ENCODE measurements around the gene HIPK1.
"Not testable (repeated sequence)": the region's sequence is repeated elsewhere in the genome, so short reads cannot be mapped to it uniquely, and the experiment has no call there.

Gene HIPK1

DNA sequence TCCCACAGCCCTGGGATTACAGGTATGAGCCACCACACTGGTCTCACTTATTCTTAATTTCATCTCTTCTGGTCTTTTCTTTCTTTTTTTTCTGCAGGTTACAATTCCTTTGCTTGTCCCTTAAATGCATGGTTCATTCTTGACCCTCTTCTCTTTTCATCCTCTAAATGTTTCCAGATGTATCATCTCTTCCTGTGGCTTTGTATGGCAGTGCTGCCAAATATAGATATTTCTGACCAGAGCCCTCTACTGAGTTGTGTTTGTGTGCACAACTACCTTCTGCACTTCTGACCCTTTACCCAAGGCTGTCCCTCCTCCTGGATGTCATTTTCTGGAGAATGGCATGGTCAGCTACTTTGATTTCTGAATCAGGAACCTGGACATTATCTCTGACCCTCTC, 82.7 kb downstream of the HIPK1 start:
- no peak for DNase-seq (ENCODE audit: low read depth)

DNA sequence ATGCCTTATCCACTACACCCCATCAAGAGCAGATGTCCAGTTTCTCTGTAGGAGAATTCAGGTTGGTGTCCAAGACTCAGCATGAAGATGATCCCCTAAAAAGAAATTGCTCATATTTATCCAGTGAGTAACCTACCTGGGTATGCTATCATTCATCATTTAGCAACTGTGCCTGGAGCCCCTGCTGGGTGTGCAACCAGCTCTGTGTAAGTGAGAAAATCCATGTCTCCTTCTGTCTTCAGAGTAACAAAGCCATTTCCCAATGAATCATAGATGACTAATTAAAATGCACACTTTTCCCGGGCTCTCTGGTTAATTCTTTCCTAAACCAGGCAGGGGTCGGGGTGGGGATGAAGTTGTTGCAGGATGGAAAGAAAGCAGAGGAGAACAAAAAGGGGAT, 86.0 kb downstream of the HIPK1 start:
- DNase-seq (ENCODE audit: low read depth), result no peak

DNA sequence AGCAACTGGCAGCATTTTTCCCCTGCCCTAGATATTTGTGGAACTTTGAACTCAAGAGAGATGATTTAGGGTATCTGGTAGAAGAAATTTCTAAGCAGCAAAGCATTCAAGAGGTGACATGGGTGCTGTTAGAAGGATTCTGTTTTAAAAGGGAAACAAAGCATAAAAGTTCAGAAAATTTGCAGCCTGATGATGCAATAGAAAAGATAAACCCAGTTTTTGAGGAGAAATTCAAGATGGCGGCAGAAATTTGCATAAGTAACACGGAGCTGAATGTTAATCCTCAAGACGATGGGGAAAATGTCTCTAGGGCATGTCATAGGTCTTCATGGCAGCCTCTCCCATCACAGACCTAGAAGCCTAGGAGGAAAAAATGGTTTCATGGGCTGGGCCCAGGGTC, 90.6 kb downstream of the HIPK1 start:
- not testable (repeated sequence) for DNase-seq (ENCODE audit: low read depth)

DNA sequence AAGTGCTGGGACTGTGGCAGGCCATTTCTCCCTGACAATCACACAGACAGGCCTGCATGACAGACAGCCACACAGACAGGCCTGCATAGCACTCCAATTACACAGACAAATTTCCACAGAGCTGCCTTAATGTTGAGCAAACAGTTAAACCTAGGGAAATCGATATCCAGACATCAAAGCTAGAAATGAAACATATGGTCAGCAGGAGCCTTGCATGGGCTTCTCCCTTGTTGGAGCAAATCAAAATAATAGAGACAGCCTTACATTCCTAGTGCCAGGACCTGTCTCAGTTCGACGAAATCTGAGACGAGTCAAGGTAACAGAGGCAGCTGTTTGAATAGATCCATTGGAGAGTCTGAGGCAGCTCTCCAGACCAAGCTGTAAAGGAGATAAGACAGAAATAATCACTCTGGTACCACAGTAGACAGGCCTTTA, 92.6 kb downstream of the HIPK1 start:
- no peak for DNase-seq (ENCODE audit: low read depth)

GRCh38 chr1:114022877-114023276, 93.8 kb downstream of the HIPK1 start:
- no peak for DNase-seq (ENCODE audit: low read depth)

- no peak for DNase-seq (ENCODE audit: low read depth)
Measured at GRCh38 chr1:114023377-114023776, 94.3 kb downstream of the HIPK1 start.

DNA sequence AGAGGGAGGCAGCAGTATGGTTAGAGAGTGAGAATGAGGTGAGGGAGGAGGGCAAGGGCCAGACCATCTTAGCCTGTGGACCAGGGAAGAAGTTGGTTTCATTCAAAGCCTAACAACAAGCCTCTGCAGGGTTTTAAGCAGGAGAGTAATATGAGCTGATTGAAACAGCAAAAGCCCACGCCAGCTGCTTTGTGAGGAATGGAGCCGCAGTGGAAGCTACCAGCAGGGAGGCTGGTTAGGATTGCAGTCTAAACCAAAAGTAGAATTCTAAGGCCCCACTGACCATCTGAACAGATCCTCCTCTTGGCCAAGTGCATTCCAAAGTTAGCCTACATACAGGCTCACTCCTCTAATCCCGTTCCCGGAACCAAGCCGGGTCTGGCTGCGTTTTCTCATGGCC, 94.9 kb downstream of the HIPK1 start:
- no peak for DNase-seq (ENCODE audit: low read depth)

DNA sequence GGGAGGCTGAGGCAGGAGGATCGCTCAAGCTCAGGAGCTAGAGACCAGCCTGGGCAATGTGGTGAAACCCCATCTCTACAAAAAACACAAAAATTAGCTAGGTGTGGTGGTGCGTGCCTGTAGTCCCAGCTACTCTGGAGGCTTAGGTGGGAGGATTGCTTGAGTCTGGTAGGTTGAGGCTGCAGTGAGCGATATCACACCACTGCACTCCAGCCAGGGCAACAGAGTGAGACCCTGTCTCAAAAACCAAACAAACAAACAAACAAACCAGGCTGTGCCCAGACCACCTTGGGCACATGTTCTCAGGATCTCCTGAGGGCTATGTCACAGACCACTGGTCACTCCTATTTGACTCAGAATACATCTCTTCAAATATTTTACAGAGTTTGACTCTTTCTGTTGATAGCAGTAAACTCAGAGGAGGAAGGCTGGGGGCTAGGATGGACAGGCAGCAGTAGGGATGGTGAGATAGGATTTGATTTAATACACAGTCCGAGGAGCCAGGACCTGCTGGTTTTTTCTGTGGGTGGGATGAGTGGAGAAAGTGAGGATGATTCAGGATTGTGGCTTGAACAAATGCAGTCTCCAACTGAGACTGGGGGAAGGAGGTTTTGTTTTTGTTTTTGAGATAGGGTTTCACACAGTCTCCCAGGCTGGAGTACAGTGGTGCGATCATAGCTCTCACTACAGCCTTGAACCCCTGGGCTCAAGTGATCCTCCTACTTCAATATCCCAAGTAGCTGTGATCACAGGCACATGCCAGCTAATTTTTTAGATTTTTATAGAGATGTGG, 96.7 kb downstream of the HIPK1 start:
- DNase-seq (ENCODE audit: low read depth), result no peak

- no peak for DNase-seq (ENCODE audit: low read depth)
Measured at GRCh38 chr1:114026797-114027196, 97.7 kb downstream of the HIPK1 start.

Data from T-helper 22 cell (primary cell).